CD14-positive monocyte (primary cell): ENCODE results near the gene IGF2BP2. TPM values are rescaled to one million over a fixed set of nuclear protein-coding genes. Genes with fewer than 3 reads are reported as not detected.
A peak's percentile ranks its signal among the peaks of the same experiment; 100 is the strongest.

Experiments
- DNase-seq, 3 donors: peaks; one replicate each; pipeline ENCODE4 v3.0.0-alpha.2; 2011 to 2022
- H2AFZ ChIP-seq: 2 replicates; pipeline ENCODE4 v1.6.0; 2012; ENCODE audit warnings: mild to moderate bottlenecking, low read depth, low read length, inconsistent platforms; ENCODE audit not compliant: insufficient read depth, poor library complexity, severe bottlenecking
- H3K27ac ChIP-seq, 2 donors: 1 replicate in 1 of 2; 2 replicates in 1 of 2; pipeline ENCODE4 v1.5.1; 2012 to 2013; ENCODE audit warnings: low read length in 2 of 2, control low read depth in 1 of 2, inconsistent platforms in 1 of 2, low read depth in 1 of 2, mild to moderate bottlenecking in 1 of 2
- H3K27me3 ChIP-seq, 2 donors: one replicate each; pipeline versions ENCODE4 v1.6.0 to v1.6.1; 2011 to 2013; ENCODE audit warnings: low read length in 2 of 2; ENCODE audit not compliant: control insufficient read depth in 2 of 2, insufficient read depth in 2 of 2
- H3K36me3 ChIP-seq, 2 donors: replicated peaks in 1 of 2; 1 replicate in 1 of 2; 2 replicates in 1 of 2; pipeline versions ENCODE4 v1.5.1 to v1.6.1; 2012 to 2013; ENCODE audit warnings: low read length in 2 of 2, control low read depth in 1 of 2, inconsistent platforms in 1 of 2, mild to moderate bottlenecking in 1 of 2; ENCODE audit not compliant: insufficient read depth in 2 of 2, control insufficient read depth in 1 of 2
- H3K4me1 ChIP-seq, 2 donors: 1 replicate in 1 of 2; 2 replicates in 1 of 2; pipeline versions ENCODE4 v1.5.1 to v1.6.1; 2012 to 2013; ENCODE audit warnings: low read length in 2 of 2, control low read depth in 1 of 2, inconsistent platforms in 1 of 2, mild to moderate bottlenecking in 1 of 2, moderate library complexity in 1 of 2; ENCODE audit not compliant: insufficient read depth in 2 of 2, control insufficient read depth in 1 of 2
- H3K4me2 ChIP-seq: replicated peaks from 2 replicates; pipeline ENCODE3; 2012; ENCODE audit warnings: low read length, moderate library complexity, mild to moderate bottlenecking; ENCODE audit not compliant: poor library complexity, severe bottlenecking; ENCODE audit errors: extremely low read depth
- H3K4me3 ChIP-seq, 3 experiments: fragments of 200-600 bp in 1 of 3; sonication (generic) in 1 of 3; replicated peaks in 1 of 3; 1 replicate in 2 of 3; 2 replicates in 1 of 3; pipeline ENCODE4 v1.5.1; 2011 to 2013; ENCODE audit warnings: low read length in 3 of 3, mild to moderate bottlenecking in 3 of 3, control low read depth in 2 of 3, low read depth in 2 of 3, inconsistent platforms in 1 of 3, moderate library complexity in 1 of 3
- H3K79me2 ChIP-seq: 2 replicates; pipeline ENCODE4 v1.6.0; 2012; ENCODE audit warnings: mild to moderate bottlenecking, control low read depth, inconsistent platforms, low read length, moderate library complexity; ENCODE audit not compliant: insufficient read depth
- H3K9ac ChIP-seq: 2 replicates; pipeline ENCODE4 v1.6.0; 2017; ENCODE audit warnings: low read length, mild to moderate bottlenecking; ENCODE audit not compliant: insufficient read depth, poor library complexity, severe bottlenecking
- H3K9me3 ChIP-seq, 2 donors: replicated peaks in 1 of 2; 1 replicate in 1 of 2; 2 replicates in 1 of 2; pipeline versions ENCODE4 v1.5.1 to v1.6.1; 2012 to 2013; ENCODE audit warnings: low read length in 2 of 2, control low read depth in 1 of 2; ENCODE audit not compliant: control insufficient read depth in 1 of 2, insufficient read depth in 1 of 2
- H4K20me1 ChIP-seq: 2 replicates; pipeline ENCODE4 v1.6.0; 2012; ENCODE audit warnings: mild to moderate bottlenecking, low read length, control low read depth, moderate library complexity; ENCODE audit not compliant: insufficient read depth
- H3K27ac Mint-ChIP-seq, 7 donors: one replicate each; pipeline ENCODE4 v1.8.0; 2020; ENCODE audit warnings: mild to moderate bottlenecking in 7 of 7, mixed read lengths in 7 of 7, moderate library complexity in 6 of 7, inconsistent platforms in 2 of 7
- H3K27me3 Mint-ChIP-seq, 3 donors: one replicate each; pipeline ENCODE4 v1.8.0; 2021 to 2022; ENCODE audit warnings: low read depth in 3 of 3, mild to moderate bottlenecking in 3 of 3, mixed read lengths in 3 of 3, moderate library complexity in 3 of 3, inconsistent platforms in 1 of 3
- H3K36me3 Mint-ChIP-seq, 2 donors: one replicate each; pipeline ENCODE4 v1.8.0; 2020; ENCODE audit warnings: mixed read lengths in 2 of 2, inconsistent platforms in 1 of 2, mild to moderate bottlenecking in 1 of 2
- H3K4me1 Mint-ChIP-seq: one replicate; pipeline ENCODE4 v1.8.0; 2020; ENCODE audit warnings: mild to moderate bottlenecking, mixed read lengths
- H3K4me3 Mint-ChIP-seq, 2 donors: one replicate each; pipeline ENCODE4 v1.8.0; 2020; ENCODE audit warnings: mild to moderate bottlenecking in 2 of 2, mixed read lengths in 2 of 2, moderate library complexity in 1 of 2
- H3K9me3 Mint-ChIP-seq, 7 donors: one replicate each; pipeline ENCODE4 v1.8.0; 2020 to 2022; ENCODE audit warnings: mixed read lengths in 7 of 7, mild to moderate bottlenecking in 6 of 7, moderate library complexity in 6 of 7, inconsistent platforms in 2 of 7
- WGBS: methylation state at CpG from one replicate; pipeline ENCODE4 v1.1.5; 2013; ENCODE audit warnings: missing lambda C conversion rate; ENCODE audit not compliant: insufficient coverage; 5-methylcytosine and 5-hydroxymethylcytosine counted together
- intact Hi-C, 2 donors: fragments of 100-400 bp; cut with micrococcal nuclease; formaldehyde crosslinking; loops; one replicate each; pipeline versions ENCODE4 v1.15.0 to v1.15.1; 2023
- polyA plus RNA-seq, 3 donors: library from polyadenylated mRNA; depleted of rRNA in 1 of 3; unstranded in 2 of 3; stranded (reverse) in 1 of 3; fragments of 300-500 nt in 2 of 3; fragments of >200 nt in 1 of 3; fragmentation: Illumina TruSeq in 2 of 3; gene quantifications; 1 replicate in 2 of 3; 2 replicates in 1 of 3; pipeline ENCODE4 v1.2.3, GENCODE V29; 2012 to 2021
- TF ChIP-seq, protein P1 (sequence below): fragments of 200-600 bp; IDR thresholded peaks from one replicate; pipeline ENCODE4 v1.8.0; 2022; ENCODE audit warnings: antibody characterized with exemption, mild to moderate bottlenecking

IGF2BP2 gene
- polyA plus RNA-seq, 3 donors = 0.78 to 2.8 (median 1.00) TPM

DNA sequence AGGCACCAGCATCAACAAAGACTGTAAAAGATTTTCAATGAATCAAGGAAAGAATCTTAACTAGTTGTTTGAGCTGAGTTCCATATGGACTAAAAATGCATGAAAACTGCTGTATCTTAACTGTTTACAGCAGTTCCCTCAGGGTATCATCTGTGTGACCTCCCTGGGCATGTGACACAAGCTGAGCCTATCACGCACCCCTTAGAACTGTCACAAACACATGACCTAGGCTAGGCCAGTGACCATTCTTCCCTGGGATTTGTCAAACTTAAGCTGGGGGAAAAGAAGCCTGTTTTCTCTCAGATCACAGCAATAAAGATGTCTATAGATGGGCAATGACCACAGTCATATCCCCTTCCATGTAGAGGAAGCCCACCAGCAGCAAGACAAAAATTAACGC lies 35.7 kb downstream of the IGF2BP2 start:
- no peak overlapping the region for H3K4me2 ChIP-seq

DNA sequence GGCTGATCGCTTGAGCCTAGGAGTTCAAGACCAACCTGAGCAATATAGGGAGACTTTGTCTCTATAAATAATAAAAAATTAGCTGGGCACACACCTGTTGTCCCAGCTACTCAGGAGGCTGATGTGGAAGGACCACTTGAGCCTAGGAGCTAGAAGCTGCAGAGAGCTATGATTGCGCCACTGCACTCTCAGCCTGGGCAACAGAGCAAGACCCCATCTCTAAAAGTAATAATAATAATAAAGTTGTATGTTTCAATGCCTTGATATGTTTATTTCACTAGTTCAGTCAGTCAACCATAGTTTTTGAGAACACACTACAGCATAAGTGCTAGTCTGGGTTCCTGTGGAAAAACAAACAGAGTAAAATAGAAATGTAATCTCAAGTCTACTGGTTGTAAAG lies 36.5 kb downstream of the IGF2BP2 start:
- TF ChIP-seq, protein P1, sequence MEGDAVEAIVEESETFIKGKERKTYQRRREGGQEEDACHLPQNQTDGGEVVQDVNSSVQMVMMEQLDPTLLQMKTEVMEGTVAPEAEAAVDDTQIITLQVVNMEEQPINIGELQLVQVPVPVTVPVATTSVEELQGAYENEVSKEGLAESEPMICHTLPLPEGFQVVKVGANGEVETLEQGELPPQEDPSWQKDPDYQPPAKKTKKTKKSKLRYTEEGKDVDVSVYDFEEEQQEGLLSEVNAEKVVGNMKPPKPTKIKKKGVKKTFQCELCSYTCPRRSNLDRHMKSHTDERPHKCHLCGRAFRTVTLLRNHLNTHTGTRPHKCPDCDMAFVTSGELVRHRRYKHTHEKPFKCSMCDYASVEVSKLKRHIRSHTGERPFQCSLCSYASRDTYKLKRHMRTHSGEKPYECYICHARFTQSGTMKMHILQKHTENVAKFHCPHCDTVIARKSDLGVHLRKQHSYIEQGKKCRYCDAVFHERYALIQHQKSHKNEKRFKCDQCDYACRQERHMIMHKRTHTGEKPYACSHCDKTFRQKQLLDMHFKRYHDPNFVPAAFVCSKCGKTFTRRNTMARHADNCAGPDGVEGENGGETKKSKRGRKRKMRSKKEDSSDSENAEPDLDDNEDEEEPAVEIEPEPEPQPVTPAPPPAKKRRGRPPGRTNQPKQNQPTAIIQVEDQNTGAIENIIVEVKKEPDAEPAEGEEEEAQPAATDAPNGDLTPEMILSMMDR = no peak
- Histone ChIP-seq H3K4me1 (no peaks in the 10 kb centered on the region), H2AFZ (no peak overlapping the region), H3K79me2 (peaks cover 66% of the 10 kb centered on the region), H3K4me3 (no peak overlapping the region), H3K9me3 (no peaks in the 10 kb centered on the region), H3K4me2 (no peak overlapping the region), H3K36me3 (no peaks in the 10 kb centered on the region), H3K27me3 (no peaks in the 10 kb centered on the region), H4K20me1 (no peaks in the 10 kb centered on the region), H3K27ac (no peak overlapping the region), H3K9ac (no peak overlapping the region)
- Mint-ChIP-seq H3K27ac (no peak overlapping the region), H3K27me3 (peaks cover 0 to 2% (median 0%) of the 10 kb centered on the region in 3 donors), H3K9me3 (no peaks in the 10 kb centered on the region), H3K4me1 (peaks cover 2% of the 10 kb centered on the region), H3K36me3 (peaks cover 4% of the 10 kb centered on the region in 2 donors), H3K4me3 (no peak overlapping the region)
- WGBS = no CpG with 5 or more reads among the region's 2 CpGs
- intact Hi-C loops = no loop called here
- DNase-seq = no peak

More for the DNA sequence above, 35.7 kb downstream of the IGF2BP2 start:
- no peak overlapping the region for H3K27ac ChIP-seq
- no peaks in the 10 kb centered on the region for H3K4me1 ChIP-seq
- Mint-ChIP-seq H3K4me1 (peaks cover 2% of the 10 kb centered on the region), H3K27me3 (no peaks in the 10 kb centered on the region), H3K4me3 (no peak overlapping the region), H3K36me3 (peaks cover 4% of the 10 kb centered on the region in 2 donors), H3K27ac (peak overlapping the region in 1 of 7 donors; percentile 5), H3K9me3 (no peaks in the 10 kb centered on the region)
- intact Hi-C loops = no loop called here
- DNase-seq = no peak
- H3K79me2 ChIP-seq = peaks cover 68% of the 10 kb centered on the region
- no peaks in the 10 kb centered on the region for H3K27me3 ChIP-seq
- TF ChIP-seq, protein P1 = no peak
- H2AFZ ChIP-seq = no peak overlapping the region
- H3K4me3 ChIP-seq = no peak overlapping the region
- no peaks in the 10 kb centered on the region for H4K20me1 ChIP-seq
- no peaks in the 10 kb centered on the region for H3K36me3 ChIP-seq
- H3K9me3 ChIP-seq = no peaks in the 10 kb centered on the region
- no CpG with 5 or more reads among the region's 2 CpGs for WGBS
- H3K9ac ChIP-seq = no peak overlapping the region
